Panc1 (cell line): ENCODE results near the gene CASP9. TPM values are rescaled to one million over a fixed set of nuclear protein-coding genes. Genes with fewer than 3 reads are reported as not detected.

ENCODE experiments used
- ATAC-seq: fragments of 200-7000 bp; cut with Tn5 transposase; 2 replicates; pipeline ENCODE4 v1.9.1; 2020; ENCODE audit warnings: mild to moderate bottlenecking, moderate library complexity
- BruUV-seq: library from RNA; stranded (reverse); fragments of 400-500 nt; replicated peaks from 2 replicates; lab custom pipeline; 2021; lab: Mats Ljungman, UMichigan
- CTCF ChIA-PET: fragments of 300-600 bp; sonication (Branson Sonifier 250); formaldehyde crosslinking; loops from one replicate; lab custom pipeline; 2022; ENCODE audit warnings: antibody characterized with exemption; lab: Charles Lee
- POLR2A ChIA-PET: fragments of 300-600 bp; sonication (Branson Sonifier 250); formaldehyde crosslinking; loops from one replicate; lab custom pipeline; 2022; ENCODE audit warnings: antibody characterized with exemption; lab: Charles Lee
- DNase-seq: peaks from one replicate; pipeline ENCODE4 v3.0.0-alpha.2; 2010; ENCODE audit warnings: low read depth, low spot score
- H3K27ac ChIP-seq: 2 replicates; pipeline ENCODE4 v1.5.1; 2011; ENCODE audit warnings: mild to moderate bottlenecking, low read length, inconsistent platforms
- H3K27me3 ChIP-seq: fragments of 200-500 bp; sonication (Bioruptor generic); 2 replicates; pipeline ENCODE4 v1.6.0; 2014; ENCODE audit warnings: low read length, inconsistent platforms; ENCODE audit not compliant: control insufficient read depth, insufficient read depth
- H3K36me3 ChIP-seq: fragments of 200-500 bp; sonication (Bioruptor generic); 2 replicates; pipeline ENCODE4 v1.5.1; 2014; ENCODE audit warnings: inconsistent platforms, mild to moderate bottlenecking, low read length, moderate library complexity; ENCODE audit not compliant: control insufficient read depth, insufficient read depth
- H3K4me1 ChIP-seq: 2 replicates; pipeline ENCODE4 v1.5.1; 2011; ENCODE audit warnings: inconsistent platforms, mild to moderate bottlenecking, low read length, moderate library complexity; ENCODE audit not compliant: control insufficient read depth, insufficient read depth
- H3K4me3 ChIP-seq, 2 experiments: 2 replicates each; pipeline ENCODE4 v1.5.1; 2011 to 2012; ENCODE audit warnings: low read depth in 2 of 2, low read length in 2 of 2, mild to moderate bottlenecking in 2 of 2, inconsistent platforms in 1 of 2, moderate library complexity in 1 of 2
- H3K9me3 ChIP-seq: fragments of 200-500 bp; sonication (Bioruptor generic); 2 replicates; pipeline ENCODE4 v1.5.1; 2014; ENCODE audit warnings: low read depth, mild to moderate bottlenecking, inconsistent platforms, low read length, moderate library complexity; ENCODE audit not compliant: control insufficient read depth, insufficient read depth
- POLR2AphosphoS5 ChIP-seq: IDR thresholded peaks from 2 replicates; pipeline ENCODE4 v1.6.1; 2012; ENCODE audit warnings: mild to moderate bottlenecking, low read depth, low read length, moderate library complexity
- REST ChIP-seq, 2 experiments: IDR thresholded peaks; 2 replicates each; pipeline ENCODE4 v1.6.1; 2011 to 2012; ENCODE audit warnings: low read depth in 2 of 2, control low read depth in 1 of 2, low read length in 1 of 2, mild to moderate bottlenecking in 1 of 2, moderate library complexity in 1 of 2; ENCODE audit not compliant: insufficient read depth in 1 of 2
- SIN3A ChIP-seq: IDR thresholded peaks from 2 replicates; pipeline ENCODE4 v1.6.1; 2012; ENCODE audit warnings: low read depth, mild to moderate bottlenecking, low read length, moderate library complexity, borderline replicate concordance; ENCODE audit not compliant: insufficient read depth
- TCF7L2 ChIP-seq: IDR thresholded peaks from 2 replicates; pipeline ENCODE4 v1.6.1; 2011; ENCODE audit warnings: mild to moderate bottlenecking, low read depth, low read length, inconsistent platforms
- in situ Hi-C: cut with HindIII; loops from 2 replicates; pipeline ENCODE4 v1.10.0; 2016; ENCODE audit warnings: low sequenced_read_pairs, low pct_unique_long_range_greater_than_20kb
- intact Hi-C: fragments of 100-400 bp; cut with micrococcal nuclease; formaldehyde crosslinking; loops from one replicate; pipeline ENCODE4 v1.10.0; 2022; ENCODE audit not compliant: unreplicated experiment
- total RNA-seq: library from RNA; stranded (reverse); gene quantifications from one replicate; pipeline ENCODE4 v1.2.1, GENCODE V29; 2021; ENCODE audit not compliant: unreplicated experiment
- TF ChIP-seq, protein P1 (sequence below): fragments of 450-650 bp; IDR thresholded peaks from 2 replicates; pipeline ENCODE4 v1.5.1; 2017; ENCODE audit warnings: mild to moderate bottlenecking

CASP9 gene
- total RNA-seq, 1 experiment from 2014 or later, result 7.5 TPM

GRCh38 chr1:15543251-15543588, 19.2 kb upstream of the CASP9 start:
- Histone ChIP-seq H3K36me3 (peaks cover 12% of the 10 kb centered on the region), H3K9me3 (no peaks in the 10 kb centered on the region), H3K27ac (no peak overlapping the region), H3K4me3 (no peak overlapping the region), H3K27me3 (no peaks in the 10 kb centered on the region), H3K4me1 (no peaks in the 10 kb centered on the region)
- BruUV-seq, result no TSS peak
- POLR2A ChIA-PET, result no interaction called here
- CTCF ChIA-PET, result no interaction called here
- TF ChIP-seq TCF7L2, result no peak
- no peak for TF ChIP-seq SIN3A
- TF ChIP-seq, protein P1, sequence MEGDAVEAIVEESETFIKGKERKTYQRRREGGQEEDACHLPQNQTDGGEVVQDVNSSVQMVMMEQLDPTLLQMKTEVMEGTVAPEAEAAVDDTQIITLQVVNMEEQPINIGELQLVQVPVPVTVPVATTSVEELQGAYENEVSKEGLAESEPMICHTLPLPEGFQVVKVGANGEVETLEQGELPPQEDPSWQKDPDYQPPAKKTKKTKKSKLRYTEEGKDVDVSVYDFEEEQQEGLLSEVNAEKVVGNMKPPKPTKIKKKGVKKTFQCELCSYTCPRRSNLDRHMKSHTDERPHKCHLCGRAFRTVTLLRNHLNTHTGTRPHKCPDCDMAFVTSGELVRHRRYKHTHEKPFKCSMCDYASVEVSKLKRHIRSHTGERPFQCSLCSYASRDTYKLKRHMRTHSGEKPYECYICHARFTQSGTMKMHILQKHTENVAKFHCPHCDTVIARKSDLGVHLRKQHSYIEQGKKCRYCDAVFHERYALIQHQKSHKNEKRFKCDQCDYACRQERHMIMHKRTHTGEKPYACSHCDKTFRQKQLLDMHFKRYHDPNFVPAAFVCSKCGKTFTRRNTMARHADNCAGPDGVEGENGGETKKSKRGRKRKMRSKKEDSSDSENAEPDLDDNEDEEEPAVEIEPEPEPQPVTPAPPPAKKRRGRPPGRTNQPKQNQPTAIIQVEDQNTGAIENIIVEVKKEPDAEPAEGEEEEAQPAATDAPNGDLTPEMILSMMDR, result no peak
- no peak for TF ChIP-seq REST (IDR thresholded peaks at IDR 0.05; ENCODE audit: insufficient read depth in 1 of 2, low read depth in 2 of 2, low read length in 1 of 2)
- no peak for TF ChIP-seq POLR2AphosphoS5
- ATAC-seq (no peak), DNase-seq (no peak)
- intact Hi-C loops, result no loop called here
- in situ Hi-C loops, result no loop called here

GRCh38 chr1:15542388-15543250, 18.6 kb upstream of the CASP9 start:
- no peak for ATAC-seq
- CTCF ChIA-PET, result no interaction called here
- POLR2A ChIA-PET, result interaction anchor here (0.5 kb wide), 1 partner anchor 66 kb away, joined by 14 read pairs; no protein-coding TSS in a partner anchor
- intact Hi-C loops (no loop called here), in situ Hi-C loops (no loop called here)
- BruUV-seq, result no TSS peak
- no peak for DNase-seq
- H3K4me1 ChIP-seq, result no peaks in the 10 kb centered on the region
- TF ChIP-seq SIN3A, result no peak
- no peak for TF ChIP-seq REST (IDR thresholded peaks at IDR 0.05; ENCODE audit: insufficient read depth in 1 of 2, low read depth in 2 of 2, low read length in 1 of 2)
- no peak for TF ChIP-seq POLR2AphosphoS5
- TF ChIP-seq TCF7L2, result no peak
- TF ChIP-seq, protein P1, result no peak
- H3K36me3 ChIP-seq, result peaks cover 12% of the 10 kb centered on the region
- no peaks in the 10 kb centered on the region for H3K27me3 ChIP-seq
- H3K27ac ChIP-seq, result no peak overlapping the region
- no peaks in the 10 kb centered on the region for H3K9me3 ChIP-seq
- no peak overlapping the region for H3K4me3 ChIP-seq
